ENCODE data around the gene TBL1XR1.
"Not testable (repeated sequence)": the region's sequence is repeated elsewhere in the genome, so short reads cannot be mapped to it uniquely, and the experiment has no call there.

TBL1XR1 gene

GRCh38 chr3:177015881-177016280 is 181.4 kb downstream of the TBL1XR1 start:
- Histone ChIP-seq H3K9ac (ENCODE audit: low read depth, low read length) (no peak overlapping the region), H3K9me3 (ENCODE audit: control insufficient read depth, insufficient read depth, low read length) (no peaks in the 10 kb centered on the region), H3K36me3 (ENCODE audit: control insufficient read depth, insufficient read depth, low read length) (no peaks in the 10 kb centered on the region), H3K4me1 (ENCODE audit: control insufficient read depth, insufficient read depth, low read length) (no peaks in the 10 kb centered on the region), H3K4me3 (ENCODE audit: low read depth, low read length) (no peak overlapping the region), H3K27me3 (ENCODE audit: control insufficient read depth, insufficient read depth, low read length) (no peaks in the 10 kb centered on the region)

GRCh38 chr3:177013681-177014280 is 183.5 kb downstream of the TBL1XR1 start:
- Histone ChIP-seq H3K4me1 (ENCODE audit: control insufficient read depth, insufficient read depth, low read length) (no peaks in the 10 kb centered on the region), H3K9ac (ENCODE audit: low read depth, low read length) (no peak overlapping the region), H3K36me3 (ENCODE audit: control insufficient read depth, insufficient read depth, low read length) (no peaks in the 10 kb centered on the region), H3K27me3 (ENCODE audit: control insufficient read depth, insufficient read depth, low read length) (no peaks in the 10 kb centered on the region), H3K9me3 (ENCODE audit: control insufficient read depth, insufficient read depth, low read length) (no peaks in the 10 kb centered on the region), H3K4me3 (ENCODE audit: low read depth, low read length) (no peak overlapping the region)

- Histone ChIP-seq H3K4me1 (ENCODE audit: control insufficient read depth, insufficient read depth, low read length) (no peaks in the 10 kb centered on the region), H3K27me3 (ENCODE audit: control insufficient read depth, insufficient read depth, low read length) (no peaks in the 10 kb centered on the region), H3K4me3 (ENCODE audit: low read depth, low read length) (no peak overlapping the region), H3K9me3 (ENCODE audit: control insufficient read depth, insufficient read depth, low read length) (peaks cover 7% of the 10 kb centered on the region), H3K36me3 (ENCODE audit: control insufficient read depth, insufficient read depth, low read length) (no peaks in the 10 kb centered on the region), H3K9ac (ENCODE audit: low read depth, low read length) (no peak overlapping the region)
These were observed 191.4 kb downstream of the TBL1XR1 start for GRCh38 chr3:177005718-177006405.

- H3K4me1 ChIP-seq (ENCODE audit: control insufficient read depth, insufficient read depth, low read length); H3K9ac ChIP-seq (ENCODE audit: low read depth, low read length); H3K4me3 ChIP-seq (ENCODE audit: low read depth, low read length); H3K36me3 ChIP-seq (ENCODE audit: control insufficient read depth, insufficient read depth, low read length); H3K27me3 ChIP-seq (ENCODE audit: control insufficient read depth, insufficient read depth, low read length); H3K9me3 ChIP-seq (ENCODE audit: control insufficient read depth, insufficient read depth, low read length): not testable (repeated sequence)
These were observed 197.1 kb downstream of the TBL1XR1 start for GRCh38 chr3:177000159-177000558.

GRCh38 chr3:176995946-176996345 is 201.3 kb downstream of the TBL1XR1 start:
- H3K36me3 ChIP-seq (ENCODE audit: control insufficient read depth, insufficient read depth, low read length): no peaks in the 10 kb centered on the region
- no peaks in the 10 kb centered on the region for H3K9me3 ChIP-seq (ENCODE audit: control insufficient read depth, insufficient read depth, low read length)
- H3K4me1 ChIP-seq (ENCODE audit: control insufficient read depth, insufficient read depth, low read length): peaks cover 7% of the 10 kb centered on the region
- no peak overlapping the region for H3K4me3 ChIP-seq (ENCODE audit: low read depth, low read length)
- H3K9ac ChIP-seq (ENCODE audit: low read depth, low read length): no peak overlapping the region
- no peaks in the 10 kb centered on the region for H3K27me3 ChIP-seq (ENCODE audit: control insufficient read depth, insufficient read depth, low read length)

- no peaks in the 10 kb centered on the region for H3K9me3 ChIP-seq (ENCODE audit: control insufficient read depth, insufficient read depth, low read length)
- no peak overlapping the region for H3K9ac ChIP-seq (ENCODE audit: low read depth, low read length)
- no peaks in the 10 kb centered on the region for H3K36me3 ChIP-seq (ENCODE audit: control insufficient read depth, insufficient read depth, low read length)
- no peaks in the 10 kb centered on the region for H3K27me3 ChIP-seq (ENCODE audit: control insufficient read depth, insufficient read depth, low read length)
- peaks cover 7% of the 10 kb centered on the region for H3K4me1 ChIP-seq (ENCODE audit: control insufficient read depth, insufficient read depth, low read length)
- H3K4me3 ChIP-seq (ENCODE audit: low read depth, low read length): no peak overlapping the region
These were observed 202.1 kb downstream of the TBL1XR1 start for GRCh38 chr3:176994891-176995781.

GRCh38 chr3:176994393-176994792 is 202.9 kb downstream of the TBL1XR1 start:
- Histone ChIP-seq H3K4me1 (ENCODE audit: control insufficient read depth, insufficient read depth, low read length) (peaks cover 7% of the 10 kb centered on the region), H3K36me3 (ENCODE audit: control insufficient read depth, insufficient read depth, low read length) (no peaks in the 10 kb centered on the region), H3K27me3 (ENCODE audit: control insufficient read depth, insufficient read depth, low read length) (no peaks in the 10 kb centered on the region), H3K9me3 (ENCODE audit: control insufficient read depth, insufficient read depth, low read length) (no peaks in the 10 kb centered on the region), H3K4me3 (ENCODE audit: low read depth, low read length) (no peak overlapping the region), H3K9ac (ENCODE audit: low read depth, low read length) (no peak overlapping the region)

- Histone ChIP-seq H3K9ac (ENCODE audit: low read depth, low read length) (no peak overlapping the region), H3K9me3 (ENCODE audit: control insufficient read depth, insufficient read depth, low read length) (no peaks in the 10 kb centered on the region), H3K36me3 (ENCODE audit: control insufficient read depth, insufficient read depth, low read length) (no peaks in the 10 kb centered on the region), H3K4me3 (ENCODE audit: low read depth, low read length) (no peak overlapping the region), H3K4me1 (ENCODE audit: control insufficient read depth, insufficient read depth, low read length) (peaks cover 7% of the 10 kb centered on the region), H3K27me3 (ENCODE audit: control insufficient read depth, insufficient read depth, low read length) (no peaks in the 10 kb centered on the region)
These were observed 204.3 kb downstream of the TBL1XR1 start for GRCh38 chr3:176992978-176993377.

- no peak overlapping the region for H3K4me3 ChIP-seq (ENCODE audit: low read depth, low read length)
- no peaks in the 10 kb centered on the region for H3K9me3 ChIP-seq (ENCODE audit: control insufficient read depth, insufficient read depth, low read length)
- no peaks in the 10 kb centered on the region for H3K27me3 ChIP-seq (ENCODE audit: control insufficient read depth, insufficient read depth, low read length)
- no peak overlapping the region for H3K9ac ChIP-seq (ENCODE audit: low read depth, low read length)
- H3K36me3 ChIP-seq (ENCODE audit: control insufficient read depth, insufficient read depth, low read length): no peaks in the 10 kb centered on the region
- H3K4me1 ChIP-seq (ENCODE audit: control insufficient read depth, insufficient read depth, low read length): peaks cover 7% of the 10 kb centered on the region
These were observed 204.7 kb downstream of the TBL1XR1 start for GRCh38 chr3:176992565-176992964.

GRCh38 chr3:176988795-176989194 is 208.5 kb downstream of the TBL1XR1 start:
- no peaks in the 10 kb centered on the region for H3K4me1 ChIP-seq (ENCODE audit: control insufficient read depth, insufficient read depth, low read length)
- no peaks in the 10 kb centered on the region for H3K27me3 ChIP-seq (ENCODE audit: control insufficient read depth, insufficient read depth, low read length)
- no peaks in the 10 kb centered on the region for H3K36me3 ChIP-seq (ENCODE audit: control insufficient read depth, insufficient read depth, low read length)
- H3K9me3 ChIP-seq (ENCODE audit: control insufficient read depth, insufficient read depth, low read length): no peaks in the 10 kb centered on the region
- no peak overlapping the region for H3K9ac ChIP-seq (ENCODE audit: low read depth, low read length)
- H3K4me3 ChIP-seq (ENCODE audit: low read depth, low read length): no peak overlapping the region

- Histone ChIP-seq H3K36me3 (ENCODE audit: control insufficient read depth, insufficient read depth, low read length) (no peaks in the 10 kb centered on the region), H3K4me1 (ENCODE audit: control insufficient read depth, insufficient read depth, low read length) (no peaks in the 10 kb centered on the region), H3K9ac (ENCODE audit: low read depth, low read length) (no peak overlapping the region), H3K27me3 (ENCODE audit: control insufficient read depth, insufficient read depth, low read length) (no peaks in the 10 kb centered on the region), H3K4me3 (ENCODE audit: low read depth, low read length) (no peak overlapping the region), H3K9me3 (ENCODE audit: control insufficient read depth, insufficient read depth, low read length) (no peaks in the 10 kb centered on the region)
These were observed 209.2 kb downstream of the TBL1XR1 start for GRCh38 chr3:176987901-176988650.

All from iPS-15b (cell line).